Measurements from ENCODE around the gene VWA7.

DNA sequence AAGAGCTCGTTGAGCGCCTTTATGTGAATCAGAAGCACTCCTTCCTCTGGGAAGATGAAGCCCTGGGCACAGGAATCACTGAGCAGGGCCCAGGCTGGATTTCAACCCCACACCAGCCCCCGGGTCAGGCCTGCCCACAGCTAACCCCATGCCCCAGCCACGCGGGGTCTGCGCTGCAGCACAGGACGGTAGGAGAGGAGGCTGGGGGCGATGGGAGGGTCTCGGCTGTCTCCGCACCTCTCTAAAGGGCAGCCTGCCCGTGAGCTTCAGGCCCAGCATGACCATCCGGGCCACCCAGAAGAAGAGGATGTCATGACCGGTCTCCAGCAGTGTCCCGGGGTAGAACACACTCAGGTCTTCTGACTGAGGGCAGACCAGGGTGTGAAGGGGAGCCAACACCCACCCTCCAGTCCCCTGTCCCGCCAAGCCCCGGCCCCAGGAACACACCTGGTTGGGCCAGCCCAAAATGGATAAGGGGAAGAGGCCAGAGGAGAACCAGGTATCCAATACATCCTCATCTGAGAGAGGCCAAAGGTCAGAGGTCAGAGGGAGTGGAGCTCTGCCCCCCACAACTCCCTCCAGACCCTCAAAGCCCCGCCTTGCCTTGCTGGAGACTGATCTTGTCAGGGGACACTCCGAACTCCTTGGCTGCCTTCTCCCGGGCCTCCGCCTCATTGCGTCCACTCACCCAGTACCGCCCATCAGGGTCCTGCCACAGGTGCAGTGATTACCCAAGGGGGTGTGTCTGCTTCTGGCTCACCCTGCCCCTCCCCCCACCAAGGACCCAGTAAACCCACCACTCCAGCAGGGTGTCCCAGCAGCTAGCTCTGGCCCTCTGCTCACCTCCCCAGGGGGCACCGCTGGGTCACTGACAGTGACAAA lies 4.4 kb upstream of the VWA7 start:
- TF ChIP-seq, protein P1, sequence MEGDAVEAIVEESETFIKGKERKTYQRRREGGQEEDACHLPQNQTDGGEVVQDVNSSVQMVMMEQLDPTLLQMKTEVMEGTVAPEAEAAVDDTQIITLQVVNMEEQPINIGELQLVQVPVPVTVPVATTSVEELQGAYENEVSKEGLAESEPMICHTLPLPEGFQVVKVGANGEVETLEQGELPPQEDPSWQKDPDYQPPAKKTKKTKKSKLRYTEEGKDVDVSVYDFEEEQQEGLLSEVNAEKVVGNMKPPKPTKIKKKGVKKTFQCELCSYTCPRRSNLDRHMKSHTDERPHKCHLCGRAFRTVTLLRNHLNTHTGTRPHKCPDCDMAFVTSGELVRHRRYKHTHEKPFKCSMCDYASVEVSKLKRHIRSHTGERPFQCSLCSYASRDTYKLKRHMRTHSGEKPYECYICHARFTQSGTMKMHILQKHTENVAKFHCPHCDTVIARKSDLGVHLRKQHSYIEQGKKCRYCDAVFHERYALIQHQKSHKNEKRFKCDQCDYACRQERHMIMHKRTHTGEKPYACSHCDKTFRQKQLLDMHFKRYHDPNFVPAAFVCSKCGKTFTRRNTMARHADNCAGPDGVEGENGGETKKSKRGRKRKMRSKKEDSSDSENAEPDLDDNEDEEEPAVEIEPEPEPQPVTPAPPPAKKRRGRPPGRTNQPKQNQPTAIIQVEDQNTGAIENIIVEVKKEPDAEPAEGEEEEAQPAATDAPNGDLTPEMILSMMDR (IDR thresholded peaks at IDR 0.05; ENCODE audit: low read length) = no peak
- TF ChIP-seq EZH2 (IDR thresholded peaks at IDR 0.05; ENCODE audit: borderline replicate concordance, low read length) = no peak

Data from OCI-LY1 (cell line).